Smooth muscle cell (in vitro differentiated cells): ENCODE results near the gene ATP9A. TPM values are rescaled to one million over a fixed set of nuclear protein-coding genes. Genes with fewer than 3 reads are reported as not detected.

Experiments
- DNase-seq: peaks from one replicate; lab custom pipeline; 2025; ENCODE audit not compliant: unreplicated experiment; lab: John Stamatoyannopoulos, UW
- H2AFZ ChIP-seq: fragments of 200-600 bp; sonication (generic); 2 replicates; pipeline ENCODE4 v1.6.0; 2016; ENCODE audit warnings: antibody characterized with exemption, low read depth, mild to moderate bottlenecking
- H3F3A ChIP-seq: fragments of 200-600 bp; sonication (generic); 2 replicates; pipeline ENCODE4 v1.6.0; 2017; ENCODE audit warnings: antibody characterized with exemption, low read depth
- H3K27ac ChIP-seq: fragments of 200-600 bp; sonication (generic); 2 replicates; pipeline ENCODE4 v1.5.1; 2016; ENCODE audit warnings: low read depth, mild to moderate bottlenecking
- H3K27me3 ChIP-seq: fragments of 200-600 bp; sonication (generic); 2 replicates; pipeline ENCODE4 v1.6.1; 2016; ENCODE audit warnings: low read depth, mild to moderate bottlenecking
- H3K36me3 ChIP-seq: fragments of 200-600 bp; sonication (generic); 2 replicates; pipeline ENCODE4 v1.5.1; 2016; ENCODE audit warnings: low read depth
- H3K4me1 ChIP-seq: fragments of 200-600 bp; sonication (generic); 2 replicates; pipeline ENCODE4 v1.5.1; 2016; ENCODE audit warnings: low read depth
- H3K4me2 ChIP-seq: fragments of 200-600 bp; sonication (generic); 2 replicates; pipeline ENCODE4 v1.6.0; 2016; ENCODE audit warnings: mild to moderate bottlenecking
- H3K4me3 ChIP-seq: fragments of 200-600 bp; sonication (generic); 2 replicates; pipeline ENCODE4 v1.5.1; 2016; ENCODE audit warnings: mild to moderate bottlenecking
- H3K79me2 ChIP-seq: fragments of 200-600 bp; sonication (generic); 2 replicates; pipeline ENCODE4 v1.6.0; 2016; ENCODE audit warnings: low read depth, mild to moderate bottlenecking
- H3K9ac ChIP-seq: fragments of 200-600 bp; sonication (generic); 2 replicates; pipeline ENCODE4 v1.6.0; 2016; ENCODE audit warnings: low read depth
- H3K9me3 ChIP-seq: fragments of 200-600 bp; sonication (generic); replicated peaks from 2 replicates; pipeline ENCODE4 v1.5.1; 2016; ENCODE audit warnings: low read depth
- H4K20me1 ChIP-seq: fragments of 200-600 bp; sonication (generic); 2 replicates; pipeline ENCODE4 v1.6.0; 2016; ENCODE audit warnings: low read depth
- WGBS: methylation state at CpG from one replicate; pipeline ENCODE4 v1.1.7; 2016; ENCODE audit warnings: low lambda C conversion rate; 5-methylcytosine and 5-hydroxymethylcytosine counted together
- polyA plus RNA-seq: library from polyadenylated mRNA; unstranded; fragments of >200 nt; fragmentation: Nextera tagmentation; extraction: Ambion mirVana; gene quantifications from 2 replicates; pipeline ENCODE4 v1.2.1, GENCODE V29; 2016
- total RNA-seq: library from RNA; depleted of rRNA; stranded (reverse); fragments of >200 nt; gene quantifications from 2 replicates; pipeline ENCODE4 v1.2.3, GENCODE V29; 2014
- TF ChIP-seq, protein P1 (sequence below): fragments of 200-600 bp; sonication (generic); IDR thresholded peaks from 2 replicates; pipeline ENCODE4 v1.5.1; 2017; ENCODE audit warnings: borderline replicate concordance, mild to moderate bottlenecking, antibody characterized with exemption; ENCODE audit not compliant: insufficient read depth, poor library complexity, severe bottlenecking

The ATP9A gene
- total and polyA plus RNA-seq, 2 experiments from 2014 or later, result 3.4 to 8.0 TPM

DNA sequence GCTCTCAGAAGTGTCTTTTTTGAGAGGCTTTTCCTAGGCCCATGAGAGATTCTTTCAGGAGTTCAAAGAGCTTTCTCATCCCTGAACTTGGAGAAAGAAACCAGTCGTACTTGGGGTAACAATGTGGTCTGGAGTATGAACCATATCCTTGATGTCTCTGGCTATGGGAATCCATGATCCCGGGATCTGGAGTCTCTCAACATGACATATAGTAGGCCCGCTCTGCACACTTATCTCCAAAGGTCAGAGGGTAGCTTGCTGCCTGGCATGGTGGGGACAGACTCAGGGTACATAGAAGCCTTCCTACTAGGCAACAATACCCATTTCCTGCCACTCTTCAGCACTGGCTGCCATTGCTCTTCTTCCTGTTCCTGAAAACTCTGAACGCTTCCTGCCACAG is 183.5 kb downstream of the ATP9A start:
- H3K4me2 ChIP-seq, result no peak overlapping the region
- H2AFZ ChIP-seq, result no peak overlapping the region
- no peaks in the 10 kb centered on the region for H3K4me1 ChIP-seq
- TF ChIP-seq, protein P1, sequence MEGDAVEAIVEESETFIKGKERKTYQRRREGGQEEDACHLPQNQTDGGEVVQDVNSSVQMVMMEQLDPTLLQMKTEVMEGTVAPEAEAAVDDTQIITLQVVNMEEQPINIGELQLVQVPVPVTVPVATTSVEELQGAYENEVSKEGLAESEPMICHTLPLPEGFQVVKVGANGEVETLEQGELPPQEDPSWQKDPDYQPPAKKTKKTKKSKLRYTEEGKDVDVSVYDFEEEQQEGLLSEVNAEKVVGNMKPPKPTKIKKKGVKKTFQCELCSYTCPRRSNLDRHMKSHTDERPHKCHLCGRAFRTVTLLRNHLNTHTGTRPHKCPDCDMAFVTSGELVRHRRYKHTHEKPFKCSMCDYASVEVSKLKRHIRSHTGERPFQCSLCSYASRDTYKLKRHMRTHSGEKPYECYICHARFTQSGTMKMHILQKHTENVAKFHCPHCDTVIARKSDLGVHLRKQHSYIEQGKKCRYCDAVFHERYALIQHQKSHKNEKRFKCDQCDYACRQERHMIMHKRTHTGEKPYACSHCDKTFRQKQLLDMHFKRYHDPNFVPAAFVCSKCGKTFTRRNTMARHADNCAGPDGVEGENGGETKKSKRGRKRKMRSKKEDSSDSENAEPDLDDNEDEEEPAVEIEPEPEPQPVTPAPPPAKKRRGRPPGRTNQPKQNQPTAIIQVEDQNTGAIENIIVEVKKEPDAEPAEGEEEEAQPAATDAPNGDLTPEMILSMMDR, result no peak
- 47% methylated on average over 4 of the region's 4 CpGs for WGBS
- H3F3A ChIP-seq, result peaks cover 6% of the 10 kb centered on the region
- no peak overlapping the region for H3K4me3 ChIP-seq
- no peaks in the 10 kb centered on the region for H3K9me3 ChIP-seq
- H4K20me1 ChIP-seq, result no peaks in the 10 kb centered on the region
- no peaks in the 10 kb centered on the region for H3K27me3 ChIP-seq
- H3K79me2 ChIP-seq, result no peaks in the 10 kb centered on the region
- DNase-seq, result no peak
- no peak overlapping the region for H3K9ac ChIP-seq
- H3K27ac ChIP-seq, result peak overlapping the region; percentile 90
- no peaks in the 10 kb centered on the region for H3K36me3 ChIP-seq

- Histone ChIP-seq H4K20me1 (no peaks in the 10 kb centered on the region), H3K27me3 (no peaks in the 10 kb centered on the region), H3K4me2 (no peak overlapping the region), H3K36me3 (no peaks in the 10 kb centered on the region), H3K4me1 (no peaks in the 10 kb centered on the region), H3K9ac (no peak overlapping the region), H3K9me3 (no peaks in the 10 kb centered on the region), H3K27ac (no peak overlapping the region), H3K79me2 (no peaks in the 10 kb centered on the region), H3K4me3 (no peak overlapping the region), H2AFZ (no peak overlapping the region), H3F3A (peaks cover 6% of the 10 kb centered on the region)
- WGBS, result 96% methylated on average over 8 of the region's 8 CpGs
- TF ChIP-seq, protein P1, result no peak
- no peak for DNase-seq
Measured at GRCh38 chr20:51584116-51584515, 184.1 kb downstream of the ATP9A start.

DNA sequence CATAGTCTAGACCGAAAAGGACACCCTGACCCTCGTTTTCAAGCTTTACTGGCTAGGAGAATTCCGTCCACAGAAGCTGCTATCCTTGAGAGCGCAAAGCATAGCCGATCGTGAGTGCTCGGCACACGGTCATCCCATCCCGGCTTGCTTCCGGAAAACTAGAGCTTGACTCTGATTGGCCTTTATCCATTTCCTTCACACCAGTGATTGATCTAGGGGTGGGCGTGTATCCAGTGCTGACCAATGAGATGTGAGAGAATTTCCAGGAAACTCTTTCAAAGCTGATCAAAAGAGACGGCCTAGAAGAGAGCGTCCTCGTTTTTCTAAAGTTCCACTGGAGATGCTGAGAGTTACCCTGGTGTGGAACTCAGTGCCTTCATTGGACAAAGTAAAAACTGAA is 184.7 kb downstream of the ATP9A start:
- WGBS, result 97% methylated on average over 14 of the region's 14 CpGs

GRCh38 chr20:51583073-51583472 is 185.1 kb downstream of the ATP9A start:
- 97% methylated on average over 13 of the region's 13 CpGs for WGBS
- H3F3A ChIP-seq, result peaks cover 6% of the 10 kb centered on the region
- H3K9me3 ChIP-seq, result no peaks in the 10 kb centered on the region

More for the DNA sequence above, 184.7 kb downstream of the ATP9A start:
- Histone ChIP-seq H3K79me2 (no peaks in the 10 kb centered on the region), H3K36me3 (no peaks in the 10 kb centered on the region), H3F3A (peaks cover 6% of the 10 kb centered on the region), H3K27me3 (no peaks in the 10 kb centered on the region), H3K27ac (no peak overlapping the region), H3K4me3 (no peak overlapping the region), H3K9ac (no peak overlapping the region), H3K9me3 (no peaks in the 10 kb centered on the region), H4K20me1 (no peaks in the 10 kb centered on the region), H2AFZ (no peak overlapping the region), H3K4me1 (no peaks in the 10 kb centered on the region), H3K4me2 (no peak overlapping the region)
- TF ChIP-seq, protein P1, result no peak
- no peak for DNase-seq

More at GRCh38 chr20:51583073-51583472, 185.1 kb downstream of the ATP9A start:
- no peaks in the 10 kb centered on the region for H3K27me3 ChIP-seq
- no peaks in the 10 kb centered on the region for H3K79me2 ChIP-seq
- no peaks in the 10 kb centered on the region for H4K20me1 ChIP-seq
- no peak overlapping the region for H3K4me2 ChIP-seq
- no peak overlapping the region for H3K27ac ChIP-seq
- H3K36me3 ChIP-seq, result no peaks in the 10 kb centered on the region
- no peak for DNase-seq
- H3K4me1 ChIP-seq, result no peaks in the 10 kb centered on the region
- H3K4me3 ChIP-seq, result no peak overlapping the region
- no peak overlapping the region for H2AFZ ChIP-seq
- no peak overlapping the region for H3K9ac ChIP-seq
- TF ChIP-seq, protein P1, result no peak
